Esophagus (tissue), 2 donors: ENCODE measurements around the gene CNOT6L. TPM values are rescaled to one million over a fixed set of nuclear protein-coding genes. Genes with fewer than 3 reads are reported as not detected.
"Not testable (repeated sequence)": the region's sequence is repeated elsewhere in the genome, so short reads cannot be mapped to it uniquely, and the experiment has no call there.

Experiments used
- H3K27ac ChIP-seq, 2 donors: one replicate each; pipeline ENCODE4 v1.5.1; 2013; ENCODE audit warnings: low read depth in 2 of 2, mild to moderate bottlenecking in 2 of 2, inconsistent platforms in 1 of 2, low read length in 1 of 2, moderate library complexity in 1 of 2
- H3K27me3 ChIP-seq, 2 donors: one replicate each; pipeline ENCODE4 v1.6.1; 2013; ENCODE audit warnings: low read length in 2 of 2, control low read depth in 1 of 2, mild to moderate bottlenecking in 1 of 2; ENCODE audit not compliant: insufficient read depth in 2 of 2, control insufficient read depth in 1 of 2
- H3K36me3 ChIP-seq, 2 donors: one replicate each; pipeline ENCODE4 v1.6.1; 2013; ENCODE audit warnings: low read length in 1 of 2; ENCODE audit not compliant: control insufficient read depth in 2 of 2, insufficient read depth in 2 of 2
- H3K4me1 ChIP-seq, 2 donors: one replicate each; pipeline ENCODE4 v1.6.1; 2013; ENCODE audit warnings: low read length in 1 of 2; ENCODE audit not compliant: control insufficient read depth in 2 of 2, insufficient read depth in 2 of 2
- H3K4me3 ChIP-seq, 2 donors: one replicate each; pipeline ENCODE4 v1.5.1; 2013; ENCODE audit warnings: low read length in 2 of 2, mild to moderate bottlenecking in 2 of 2, low read depth in 1 of 2, moderate library complexity in 1 of 2
- H3K9me3 ChIP-seq, 2 donors: one replicate each; pipeline ENCODE4 v1.6.1; 2013; ENCODE audit warnings: mild to moderate bottlenecking in 2 of 2, low read depth in 1 of 2, low read length in 1 of 2, moderate library complexity in 1 of 2; ENCODE audit not compliant: control insufficient read depth in 2 of 2, insufficient read depth in 1 of 2
- WGBS, 2 donors: extraction: QIAGEN DNeasy Blood & Tissue Kit; methylation state at CpG; one replicate each; pipeline ENCODE4 v1.1.7; 2013; 5-methylcytosine and 5-hydroxymethylcytosine counted together
- polyA plus RNA-seq, 2 donors: library from polyadenylated mRNA; stranded (reverse); fragments of 200-250 nt; gene quantifications; one replicate each; pipeline ENCODE4 v1.2.3, GENCODE V29; 2013
- donor health status: healthy with polysubstance abuse.
- donor health status: Bipolar disorder and iron deficiency.

The CNOT6L gene
- polyA plus RNA-seq, 2 donors: 2.8 to 4.3 TPM

GRCh38 chr4:77728420-77728819 is 90.7 kb downstream of the CNOT6L start:
- no peaks in the 10 kb centered on the region for H3K36me3 ChIP-seq
- H3K27ac ChIP-seq: no peak overlapping the region

GRCh38 chr4:77721073-77721472 is 98.1 kb downstream of the CNOT6L start:
- H3K36me3 ChIP-seq: peaks cover 0 to 2% of the 10 kb centered on the region in 2 donors
- no peak overlapping the region for H3K4me3 ChIP-seq
- H3K9me3 ChIP-seq: no peaks in the 10 kb centered on the region
- H3K27me3 ChIP-seq: no peaks in the 10 kb centered on the region
- H3K27ac ChIP-seq: no peak overlapping the region
- no peaks in the 10 kb centered on the region for H3K4me1 ChIP-seq

More at GRCh38 chr4:77728420-77728819, 90.7 kb downstream of the CNOT6L start:
- H3K27me3 ChIP-seq: no peaks in the 10 kb centered on the region
- 98 to 100% methylated on average over 1 of the region's 1 CpG for WGBS, 2 donors
- no peaks in the 10 kb centered on the region for H3K9me3 ChIP-seq
- no peaks in the 10 kb centered on the region for H3K4me1 ChIP-seq
- no peak overlapping the region for H3K4me3 ChIP-seq

- not testable (repeated sequence) for H3K4me3 ChIP-seq, H3K36me3 ChIP-seq, H3K4me1 ChIP-seq, H3K27me3 ChIP-seq, H3K9me3 ChIP-seq, H3K27ac ChIP-seq
- WGBS, 2 donors: 65 to 66% methylated on average over 2 of the region's 3 CpGs
Measured at GRCh38 chr4:77718500-77718899, 100.7 kb downstream of the CNOT6L start.

- no peak overlapping the region for H3K27ac ChIP-seq
- H3K9me3 ChIP-seq: no peaks in the 10 kb centered on the region
- H3K36me3 ChIP-seq: peaks cover 0 to 2% of the 10 kb centered on the region in 2 donors
- H3K4me1 ChIP-seq: no peaks in the 10 kb centered on the region
- no peak overlapping the region for H3K4me3 ChIP-seq
- H3K27me3 ChIP-seq: no peaks in the 10 kb centered on the region
- 93% methylated on average over 3 of the region's 3 CpGs for WGBS, 2 donors
Measured at GRCh38 chr4:77715414-77716290, 103.5 kb downstream of the CNOT6L start.

- Histone ChIP-seq H3K27me3 (no peaks in the 10 kb centered on the region), H3K9me3 (no peaks in the 10 kb centered on the region), H3K36me3 (no peaks in the 10 kb centered on the region), H3K27ac (no peak overlapping the region), H3K4me3 (no peak overlapping the region), H3K4me1 (no peaks in the 10 kb centered on the region)
- WGBS, 2 donors: 74 to 77% methylated on average over 2 of the region's 2 CpGs
Measured at GRCh38 chr4:77714514-77714913, 104.7 kb downstream of the CNOT6L start.

- Histone ChIP-seq H3K27me3 (no peaks in the 10 kb centered on the region), H3K4me3 (no peak overlapping the region), H3K27ac (no peak overlapping the region), H3K4me1 (no peaks in the 10 kb centered on the region), H3K36me3 (no peaks in the 10 kb centered on the region), H3K9me3 (no peaks in the 10 kb centered on the region)
- WGBS, 2 donors: 68 to 77% methylated on average over 1 of the region's 1 CpG
Measured at GRCh38 chr4:77713884-77714283, 105.3 kb downstream of the CNOT6L start.

- H3K4me1 ChIP-seq: no peaks in the 10 kb centered on the region
- H3K27me3 ChIP-seq: no peaks in the 10 kb centered on the region
- no peaks in the 10 kb centered on the region for H3K36me3 ChIP-seq
- WGBS, 2 donors: 96 to 100% methylated on average over 1 of the region's 1 CpG
- no peaks in the 10 kb centered on the region for H3K9me3 ChIP-seq
- no peak overlapping the region for H3K4me3 ChIP-seq
- no peak overlapping the region for H3K27ac ChIP-seq
Measured at GRCh38 chr4:77712675-77713074, 106.5 kb downstream of the CNOT6L start.

- 64 to 75% methylated on average over 1 of the region's 1 CpG for WGBS, 2 donors
- Histone ChIP-seq H3K9me3 (no peaks in the 10 kb centered on the region), H3K4me1 (no peaks in the 10 kb centered on the region), H3K36me3 (no peaks in the 10 kb centered on the region), H3K27ac (no peak overlapping the region), H3K4me3 (no peak overlapping the region), H3K27me3 (no peaks in the 10 kb centered on the region)
Measured at GRCh38 chr4:77711469-77711868, 107.7 kb downstream of the CNOT6L start.

- no peaks in the 10 kb centered on the region for H3K9me3 ChIP-seq
- no peaks in the 10 kb centered on the region for H3K4me1 ChIP-seq
- no peak overlapping the region for H3K4me3 ChIP-seq
- no peaks in the 10 kb centered on the region for H3K36me3 ChIP-seq
- no peaks in the 10 kb centered on the region for H3K27me3 ChIP-seq
- 100% methylated on average over 1 of the region's 1 CpG for WGBS, 2 donors
- H3K27ac ChIP-seq: no peak overlapping the region
Measured at GRCh38 chr4:77710684-77711083, 108.5 kb downstream of the CNOT6L start.

GRCh38 chr4:77710059-77710458 is 109.1 kb downstream of the CNOT6L start:
- no peaks in the 10 kb centered on the region for H3K4me1 ChIP-seq
- H3K27ac ChIP-seq: no peak overlapping the region
- H3K27me3 ChIP-seq: no peaks in the 10 kb centered on the region
- 79 to 90% methylated on average over 1 of the region's 1 CpG for WGBS, 2 donors
- no peak overlapping the region for H3K4me3 ChIP-seq
- no peaks in the 10 kb centered on the region for H3K36me3 ChIP-seq
- H3K9me3 ChIP-seq: no peaks in the 10 kb centered on the region
